Liver (tissue), 9 donors: ENCODE results near the gene WFIKKN2. TPM values are rescaled to one million over a fixed set of nuclear protein-coding genes. Genes with fewer than 3 reads are reported as not detected.
"Not testable (repeated sequence)": the region's sequence is repeated elsewhere in the genome, so short reads cannot be mapped to it uniquely, and the experiment has no call there.

ENCODE experiments used
- DNase-seq: peaks from one replicate; pipeline ENCODE4 v3.0.0-alpha.2; 2017; ENCODE audit warnings: low spot score
- H3K27ac ChIP-seq, 2 donors: one replicate each; pipeline ENCODE4 v1.7.0; 2013; ENCODE audit warnings: inconsistent platforms in 2 of 2, low read length in 2 of 2, control low read depth in 1 of 2, low read depth in 1 of 2, mild to moderate bottlenecking in 1 of 2
- H3K27me3 ChIP-seq, 4 donors: one replicate each; pipeline versions ENCODE4 v1.6.1 to v1.7.0; 2013; ENCODE audit warnings: low read length in 3 of 4, inconsistent platforms in 1 of 4, mild to moderate bottlenecking in 1 of 4, moderate library complexity in 1 of 4; ENCODE audit not compliant: control insufficient read depth in 4 of 4, insufficient read depth in 4 of 4
- H3K36me3 ChIP-seq, 4 donors: one replicate each; pipeline versions ENCODE4 v1.6.1 to v1.7.0; 2013; ENCODE audit warnings: low read length in 3 of 4, mild to moderate bottlenecking in 3 of 4, low read depth in 1 of 4, moderate library complexity in 1 of 4; ENCODE audit not compliant: control insufficient read depth in 4 of 4, insufficient read depth in 3 of 4
- H3K4me1 ChIP-seq, 4 donors: one replicate each; pipeline versions ENCODE4 v1.6.1 to v1.7.0; 2013; ENCODE audit warnings: low read length in 3 of 4, mild to moderate bottlenecking in 3 of 4, moderate library complexity in 1 of 4; ENCODE audit not compliant: control insufficient read depth in 4 of 4, insufficient read depth in 4 of 4
- H3K4me3 ChIP-seq, 3 donors: one replicate each; pipeline versions ENCODE4 v1.6.1 to v1.7.0; 2013; ENCODE audit warnings: low read length in 3 of 3, control low read depth in 1 of 3, low read depth in 1 of 3, mild to moderate bottlenecking in 1 of 3
- H3K9ac ChIP-seq, 2 donors: one replicate each; pipeline ENCODE4 v1.7.0; 2013; ENCODE audit warnings: low read length in 2 of 2, mild to moderate bottlenecking in 2 of 2, moderate library complexity in 2 of 2, control low read depth in 1 of 2, low read depth in 1 of 2
- H3K9me3 ChIP-seq, 4 donors: one replicate each; pipeline versions ENCODE4 v1.6.1 to v1.7.0; 2013; ENCODE audit warnings: low read length in 3 of 4; ENCODE audit not compliant: control insufficient read depth in 4 of 4
- JUND ChIP-seq, 2 donors: IDR thresholded peaks; 2 replicates each; pipeline ENCODE4 v1.6.1; 2016; ENCODE audit warnings: antibody characterized with exemption in 2 of 2
- NR2F2 ChIP-seq: IDR thresholded peaks from 2 replicates; pipeline ENCODE4 v1.6.1; 2016; ENCODE audit warnings: antibody characterized with exemption
- RAD21 ChIP-seq, 2 donors: IDR thresholded peaks; 2 replicates each; pipeline ENCODE4 v1.6.1; 2016; ENCODE audit warnings: antibody characterized with exemption in 2 of 2, mild to moderate bottlenecking in 2 of 2
- RXRA ChIP-seq, 2 donors: IDR thresholded peaks; 2 replicates each; pipeline ENCODE4 v1.6.1; 2017 to 2018; ENCODE audit warnings: antibody characterized with exemption in 2 of 2, mild to moderate bottlenecking in 1 of 2
- SP1 ChIP-seq: IDR thresholded peaks from 2 replicates; pipeline ENCODE4 v1.6.1; 2018; ENCODE audit warnings: antibody characterized with exemption, mild to moderate bottlenecking
- YY1 ChIP-seq: IDR thresholded peaks from 2 replicates; pipeline ENCODE4 v1.6.1; 2016; ENCODE audit warnings: antibody characterized with exemption, mild to moderate bottlenecking
- WGBS: extraction: QIAGEN DNeasy Blood & Tissue Kit; methylation state at CpG from one replicate; pipeline ENCODE4 v1.1.7; 2013; 5-methylcytosine and 5-hydroxymethylcytosine counted together
- polyA plus RNA-seq, 2 donors: library from polyadenylated mRNA; stranded (reverse) in 1 of 2; unstranded in 1 of 2; fragments of 200-250 nt in 1 of 2; fragments of >200 nt in 1 of 2; fragmentation: Nextera tagmentation in 1 of 2; extraction: Ambion mirVana in 1 of 2; gene quantifications; one replicate each; pipeline versions ENCODE4 v1.2.1 to v1.2.3, GENCODE V29; 2013 to 2015
- total RNA-seq, 2 donors: library from RNA; depleted of rRNA; stranded (reverse); fragments of >200 nt; gene quantifications; one replicate each; pipeline ENCODE4 v1.2.3, GENCODE V29; 2014
- TF ChIP-seq, protein P1 (sequence below): IDR thresholded peaks from 2 replicates; pipeline ENCODE4 v1.6.1; 2016; ENCODE audit warnings: antibody characterized with exemption
- TF ChIP-seq, protein P2 (sequence below): IDR thresholded peaks from 2 replicates; pipeline ENCODE4 v1.6.1; 2016; ENCODE audit warnings: antibody characterized with exemption, mild to moderate bottlenecking
- donor health status: healthy.
- donor health status: healthy.
- donor health status: healthy.
- donor health status: healthy.
- donor health status: healthy.

Gene WFIKKN2
- total and polyA plus RNA-seq, 4 donors: 0.02 to 0.19 (median 0.07) TPM; not detected in 1

DNA sequence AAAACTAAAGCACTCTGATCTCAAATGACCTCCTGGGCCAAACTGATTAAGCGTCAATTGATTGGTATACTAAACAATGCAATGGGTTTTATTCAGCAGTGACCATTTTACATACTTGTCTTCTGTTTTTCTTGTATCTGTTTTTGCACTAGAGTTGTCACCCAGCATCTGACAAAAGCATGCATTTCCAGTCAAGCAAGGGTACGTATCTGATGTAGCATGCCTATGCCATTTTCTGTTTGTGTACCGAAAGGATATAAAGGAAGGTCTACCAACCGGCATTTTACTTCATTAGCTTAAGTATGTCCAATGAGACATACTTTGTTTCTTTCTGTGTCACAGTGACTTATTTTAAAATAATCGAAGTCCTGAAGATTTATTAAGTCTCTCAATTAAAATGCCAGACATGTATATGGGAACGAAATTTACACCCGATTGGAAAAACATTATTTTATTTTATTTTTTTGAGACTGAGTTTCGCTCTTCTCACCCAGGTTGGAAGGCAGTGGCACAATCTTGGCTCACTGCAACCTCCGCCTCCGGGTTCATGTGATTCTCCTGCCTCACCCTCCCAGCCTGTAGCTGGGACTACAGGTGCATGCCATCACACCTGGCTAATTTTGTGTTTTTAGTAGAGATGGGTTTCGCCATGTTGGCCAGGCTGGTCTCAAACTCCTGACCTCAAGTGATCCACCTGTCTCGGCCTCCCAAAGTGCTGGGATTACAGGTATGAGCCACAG lies 23.3 kb downstream of the WFIKKN2 start:
- Histone ChIP-seq H3K4me3 (no peak overlapping the region), H3K4me1 (peaks cover 4 to 49% (median 41%) of the 10 kb centered on the region in 4 donors), H3K9me3 (no peaks in the 10 kb centered on the region), H3K27ac (peak overlapping the region in 1 of 2 donors; percentile 7), H3K27me3 (no peaks in the 10 kb centered on the region), H3K9ac (no peak overlapping the region), H3K36me3 (peaks cover 2 to 14% (median 8%) of the 10 kb centered on the region in 4 donors)
- no peak for DNase-seq
- WGBS: 80% methylated on average over 12 of the region's 12 CpGs
- no peak for TF ChIP-seq RAD21 (IDR thresholded peaks at IDR 0.05)
- TF ChIP-seq, protein P1, sequence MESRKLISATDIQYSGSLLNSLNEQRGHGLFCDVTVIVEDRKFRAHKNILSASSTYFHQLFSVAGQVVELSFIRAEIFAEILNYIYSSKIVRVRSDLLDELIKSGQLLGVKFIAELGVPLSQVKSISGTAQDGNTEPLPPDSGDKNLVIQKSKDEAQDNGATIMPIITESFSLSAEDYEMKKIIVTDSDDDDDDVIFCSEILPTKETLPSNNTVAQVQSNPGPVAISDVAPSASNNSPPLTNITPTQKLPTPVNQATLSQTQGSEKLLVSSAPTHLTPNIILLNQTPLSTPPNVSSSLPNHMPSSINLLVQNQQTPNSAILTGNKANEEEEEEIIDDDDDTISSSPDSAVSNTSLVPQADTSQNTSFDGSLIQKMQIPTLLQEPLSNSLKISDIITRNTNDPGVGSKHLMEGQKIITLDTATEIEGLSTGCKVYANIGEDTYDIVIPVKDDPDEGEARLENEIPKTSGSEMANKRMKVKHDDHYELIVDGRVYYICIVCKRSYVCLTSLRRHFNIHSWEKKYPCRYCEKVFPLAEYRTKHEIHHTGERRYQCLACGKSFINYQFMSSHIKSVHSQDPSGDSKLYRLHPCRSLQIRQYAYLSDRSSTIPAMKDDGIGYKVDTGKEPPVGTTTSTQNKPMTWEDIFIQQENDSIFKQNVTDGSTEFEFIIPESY: no peak
- TF ChIP-seq JUND (IDR thresholded peaks at IDR 0.05): no peak
- no peak for TF ChIP-seq NR2F2

DNA sequence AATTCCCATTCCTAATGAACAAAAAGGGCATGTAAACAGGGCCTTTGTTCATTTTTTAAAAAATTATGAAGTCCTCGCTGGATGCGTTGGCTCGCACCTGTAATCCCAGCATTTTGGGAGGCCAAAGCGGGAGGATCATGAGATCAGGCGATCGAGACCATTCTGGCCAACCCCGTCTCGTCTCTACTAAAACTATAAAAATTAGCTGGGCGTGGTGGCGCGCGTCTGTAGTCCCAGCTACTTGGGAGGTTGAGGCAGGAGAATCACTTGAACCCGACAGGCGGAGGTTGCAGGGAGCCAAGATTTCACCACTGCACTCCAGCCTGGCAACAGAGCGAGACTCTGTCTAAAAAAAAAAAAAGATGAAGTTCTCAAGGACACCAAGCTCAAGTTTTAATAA lies 24.3 kb downstream of the WFIKKN2 start:
- H3K9ac ChIP-seq, H3K27ac ChIP-seq, H3K4me3 ChIP-seq, H3K9me3 ChIP-seq, H3K27me3 ChIP-seq, DNase-seq: not testable (repeated sequence)
- H3K36me3 ChIP-seq: peaks cover 2 to 14% (median 8%) of the 10 kb centered on the region in 4 donors
- peaks cover 2 to 42% (median 32%) of the 10 kb centered on the region in 4 donors for H3K4me1 ChIP-seq
- 94% methylated on average over 15 of the region's 15 CpGs for WGBS

DNA sequence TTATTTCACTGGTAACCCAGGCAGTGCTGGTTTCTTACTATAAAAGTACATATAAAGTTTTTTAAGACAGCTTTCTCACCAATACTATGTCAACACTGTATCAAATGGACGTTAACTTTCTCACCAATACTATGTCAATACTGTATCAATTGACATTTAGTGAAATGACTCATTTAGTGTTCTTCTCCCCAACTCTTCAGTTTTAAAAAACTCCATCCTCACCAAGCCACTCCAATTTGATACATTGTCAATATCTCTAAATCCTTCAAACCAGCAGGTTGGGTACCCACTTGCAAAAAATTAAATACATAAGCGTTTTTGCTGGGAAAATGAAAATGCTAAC lies 25.9 kb downstream of the WFIKKN2 start:
- peaks cover 0 to 26% (median 19%) of the 10 kb centered on the region in 4 donors for H3K4me1 ChIP-seq
- no peak for DNase-seq
- WGBS: 60% methylated on average over 2 of the region's 2 CpGs
- H3K9ac ChIP-seq: peak overlapping the region in 1 of 2 donors; percentile 100
- no peak overlapping the region for H3K4me3 ChIP-seq
- H3K27ac ChIP-seq: no peak overlapping the region
- peak in 1 of 2 donors; percentile 62 for TF ChIP-seq JUND (IDR thresholded peaks at IDR 0.05)
- TF ChIP-seq, protein P2, sequence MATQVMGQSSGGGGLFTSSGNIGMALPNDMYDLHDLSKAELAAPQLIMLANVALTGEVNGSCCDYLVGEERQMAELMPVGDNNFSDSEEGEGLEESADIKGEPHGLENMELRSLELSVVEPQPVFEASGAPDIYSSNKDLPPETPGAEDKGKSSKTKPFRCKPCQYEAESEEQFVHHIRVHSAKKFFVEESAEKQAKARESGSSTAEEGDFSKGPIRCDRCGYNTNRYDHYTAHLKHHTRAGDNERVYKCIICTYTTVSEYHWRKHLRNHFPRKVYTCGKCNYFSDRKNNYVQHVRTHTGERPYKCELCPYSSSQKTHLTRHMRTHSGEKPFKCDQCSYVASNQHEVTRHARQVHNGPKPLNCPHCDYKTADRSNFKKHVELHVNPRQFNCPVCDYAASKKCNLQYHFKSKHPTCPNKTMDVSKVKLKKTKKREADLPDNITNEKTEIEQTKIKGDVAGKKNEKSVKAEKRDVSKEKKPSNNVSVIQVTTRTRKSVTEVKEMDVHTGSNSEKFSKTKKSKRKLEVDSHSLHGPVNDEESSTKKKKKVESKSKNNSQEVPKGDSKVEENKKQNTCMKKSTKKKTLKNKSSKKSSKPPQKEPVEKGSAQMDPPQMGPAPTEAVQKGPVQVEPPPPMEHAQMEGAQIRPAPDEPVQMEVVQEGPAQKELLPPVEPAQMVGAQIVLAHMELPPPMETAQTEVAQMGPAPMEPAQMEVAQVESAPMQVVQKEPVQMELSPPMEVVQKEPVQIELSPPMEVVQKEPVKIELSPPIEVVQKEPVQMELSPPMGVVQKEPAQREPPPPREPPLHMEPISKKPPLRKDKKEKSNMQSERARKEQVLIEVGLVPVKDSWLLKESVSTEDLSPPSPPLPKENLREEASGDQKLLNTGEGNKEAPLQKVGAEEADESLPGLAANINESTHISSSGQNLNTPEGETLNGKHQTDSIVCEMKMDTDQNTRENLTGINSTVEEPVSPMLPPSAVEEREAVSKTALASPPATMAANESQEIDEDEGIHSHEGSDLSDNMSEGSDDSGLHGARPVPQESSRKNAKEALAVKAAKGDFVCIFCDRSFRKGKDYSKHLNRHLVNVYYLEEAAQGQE: no peak
- TF ChIP-seq SP1: no peak
- TF ChIP-seq YY1: peak; percentile 7
- TF ChIP-seq RXRA (IDR thresholded peaks at IDR 0.05): peak in 1 of 2 donors; percentile 7
- H3K27me3 ChIP-seq: no peaks in the 10 kb centered on the region
- peaks cover 2 to 14% (median 8%) of the 10 kb centered on the region in 4 donors for H3K36me3 ChIP-seq
- no peaks in the 10 kb centered on the region for H3K9me3 ChIP-seq
